Esophagus squamous epithelium (tissue), 5 donors: ENCODE results near the gene ASPRV1. TPM values are rescaled to one million over a fixed set of nuclear protein-coding genes. Genes with fewer than 3 reads are reported as not detected.

Source experiments
- DNase-seq: peaks from one replicate; lab custom pipeline; 2025; lab: John Stamatoyannopoulos, UW
- H3K27ac ChIP-seq, 4 donors: fragments of 200-600 bp; sonication (generic); one replicate each; pipeline ENCODE4 v1.5.1; 2016 to 2019; ENCODE audit warnings: mild to moderate bottlenecking in 1 of 4
- H3K27me3 ChIP-seq, 4 donors: fragments of 200-600 bp; sonication (generic); 1 replicate in 3 of 4; 2 replicates in 1 of 4; pipeline versions ENCODE4 v1.5.1 to v1.6.0; 2017 to 2021; ENCODE audit warnings: antibody characterized with exemption in 1 of 4
- H3K36me3 ChIP-seq, 3 donors: fragments of 200-600 bp; sonication (generic); one replicate each; pipeline ENCODE4 v1.5.1; 2016 to 2019
- H3K4me1 ChIP-seq, 3 donors: fragments of 200-600 bp; sonication (generic); one replicate each; pipeline ENCODE4 v1.5.1; 2017 to 2019
- H3K4me3 ChIP-seq, 4 donors: fragments of 200-600 bp; sonication (generic); 1 replicate in 3 of 4; 2 replicates in 1 of 4; pipeline ENCODE4 v1.5.1; 2016 to 2019; ENCODE audit warnings: mild to moderate bottlenecking in 2 of 4, moderate library complexity in 1 of 4
- H3K9me3 ChIP-seq, 3 donors: fragments of 200-600 bp; sonication (generic); one replicate each; pipeline ENCODE4 v1.5.1; 2016 to 2019
- POLR2A ChIP-seq, 4 donors: fragments of 450-650 bp; IDR thresholded peaks; one replicate each; pipeline ENCODE4 v1.6.1; 2017; ENCODE audit warnings: antibody characterized with exemption in 4 of 4, mild to moderate bottlenecking in 4 of 4, moderate library complexity in 3 of 4
- WGBS, 2 donors: methylation state at CpG; one replicate each; pipeline ENCODE4 v1.1.5; 2018; 5-methylcytosine and 5-hydroxymethylcytosine counted together
- intact Hi-C: fragments of 100-400 bp; cut with DNase I; formaldehyde crosslinking; loops from one replicate; pipeline ENCODE4 v1.15.0; 2022
- total RNA-seq, 4 donors: library from RNA; depleted of rRNA; stranded (reverse); fragments of >200 nt; gene quantifications; one replicate each; pipeline ENCODE4 v1.1.0, GENCODE V29; 2016
- TF ChIP-seq, protein P1 (sequence below), 6 experiments: fragments of 450-650 bp in 4 of 6; fragments of 200-600 bp in 2 of 6; sonication (generic) in 2 of 6; IDR thresholded peaks; one replicate each; pipeline ENCODE4 v1.5.1; 2016 to 2019; ENCODE audit warnings: antibody characterized with exemption in 6 of 6, mild to moderate bottlenecking in 4 of 6, moderate library complexity in 4 of 6
- donor health status: DM: yes; HTN: yes; CAD: no.

The ASPRV1 gene
- 1 to 10 TPM in 1 of 4 donors, under 1 TPM in 3; 0.18 to 1.5 (median 0.34) TPM for total RNA-seq

DNA sequence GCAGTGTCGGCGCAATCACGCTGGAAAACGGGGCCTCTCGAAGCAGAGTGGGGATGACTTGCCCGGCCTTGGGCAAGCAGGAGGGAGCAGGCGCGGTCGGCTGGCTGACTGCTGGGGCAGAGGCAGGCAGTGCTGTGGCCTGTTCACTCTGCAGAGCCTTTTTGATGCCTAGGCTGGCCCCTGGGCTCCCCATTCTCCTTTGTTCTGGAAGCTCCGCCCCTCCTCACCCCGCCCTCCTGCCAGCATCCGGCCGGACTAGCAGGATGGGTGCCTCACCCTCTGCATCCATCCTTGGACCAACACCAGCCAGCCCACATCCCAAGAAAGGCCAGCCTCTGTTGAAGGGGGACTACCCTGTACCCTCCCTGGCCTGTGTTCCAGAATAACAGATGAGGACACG is at the start of gene ASPRV1:
TSS of gene ASPRV1 (minus strand) at position 136 of the 400 bp plus-strand sequence. CDS start 195 bp downstream, outside the sequence.
- H3K27me3 ChIP-seq, result no peaks in the 10 kb centered on the region
- H3K4me3 ChIP-seq, result no peak within 1 kb of the TSS
- H3K27ac ChIP-seq, result no peak within 1 kb of the TSS
- intact Hi-C loops, result no loop called here
- H3K4me1 ChIP-seq, result peaks cover 0 to 8% (median 0%) of the 10 kb centered on the region in 3 donors
- DNase-seq, result no peak
- no peak for TF ChIP-seq POLR2A (IDR thresholded peaks at IDR 0.05)
- TF ChIP-seq, protein P1, sequence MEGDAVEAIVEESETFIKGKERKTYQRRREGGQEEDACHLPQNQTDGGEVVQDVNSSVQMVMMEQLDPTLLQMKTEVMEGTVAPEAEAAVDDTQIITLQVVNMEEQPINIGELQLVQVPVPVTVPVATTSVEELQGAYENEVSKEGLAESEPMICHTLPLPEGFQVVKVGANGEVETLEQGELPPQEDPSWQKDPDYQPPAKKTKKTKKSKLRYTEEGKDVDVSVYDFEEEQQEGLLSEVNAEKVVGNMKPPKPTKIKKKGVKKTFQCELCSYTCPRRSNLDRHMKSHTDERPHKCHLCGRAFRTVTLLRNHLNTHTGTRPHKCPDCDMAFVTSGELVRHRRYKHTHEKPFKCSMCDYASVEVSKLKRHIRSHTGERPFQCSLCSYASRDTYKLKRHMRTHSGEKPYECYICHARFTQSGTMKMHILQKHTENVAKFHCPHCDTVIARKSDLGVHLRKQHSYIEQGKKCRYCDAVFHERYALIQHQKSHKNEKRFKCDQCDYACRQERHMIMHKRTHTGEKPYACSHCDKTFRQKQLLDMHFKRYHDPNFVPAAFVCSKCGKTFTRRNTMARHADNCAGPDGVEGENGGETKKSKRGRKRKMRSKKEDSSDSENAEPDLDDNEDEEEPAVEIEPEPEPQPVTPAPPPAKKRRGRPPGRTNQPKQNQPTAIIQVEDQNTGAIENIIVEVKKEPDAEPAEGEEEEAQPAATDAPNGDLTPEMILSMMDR (IDR thresholded peaks at IDR 0.05), result no peak
- no peaks in the 10 kb centered on the region for H3K36me3 ChIP-seq
- WGBS, 2 donors, result 56 to 75% methylated on average over 1 to 4 of the region's 14 CpGs
- no peaks in the 10 kb centered on the region for H3K9me3 ChIP-seq

DNA sequence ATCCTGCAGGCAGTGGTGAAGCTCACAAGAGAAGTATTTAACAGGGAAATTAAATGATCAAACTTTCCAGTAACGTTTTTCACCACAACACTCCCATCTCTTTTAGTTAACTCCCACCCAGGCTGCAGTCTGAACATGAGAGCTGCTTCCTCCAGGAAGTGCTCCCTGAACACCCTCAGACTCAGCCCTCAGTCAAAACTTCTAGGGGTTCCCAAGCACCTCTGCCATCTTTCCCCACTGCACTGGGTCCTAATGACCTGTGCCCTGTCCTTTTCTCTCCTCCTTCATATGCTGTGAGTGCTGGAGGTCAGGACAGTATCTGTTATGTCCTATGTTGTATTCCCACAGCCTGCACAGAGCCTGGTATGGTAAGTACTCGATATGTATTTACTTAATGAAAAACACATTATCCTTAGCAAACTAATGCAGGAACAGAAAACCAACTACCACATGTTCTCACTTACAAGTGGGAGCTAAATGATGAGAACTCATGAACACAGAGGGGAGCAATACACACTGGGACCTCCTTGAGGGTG is 49.2 kb upstream of the ASPRV1 start:
- H3K36me3 ChIP-seq, result peaks cover 0 to under 1% (median 0%) of the 10 kb centered on the region in 3 donors
- H3K4me1 ChIP-seq, result peaks cover 0 to 22% (median 0%) of the 10 kb centered on the region in 3 donors
- intact Hi-C loops, result no loop called here
- H3K27ac ChIP-seq, result peak overlapping the region in 3 of 4 donors; percentile 49 to 70 (median 53)
- no peak for DNase-seq
- H3K9me3 ChIP-seq, result no peaks in the 10 kb centered on the region
- 64 to 69% methylated on average over 2 of the region's 2 CpGs for WGBS, 2 donors
- H3K4me3 ChIP-seq, result no peak overlapping the region
- TF ChIP-seq, protein P1 (IDR thresholded peaks at IDR 0.05), result no peak
- TF ChIP-seq POLR2A (IDR thresholded peaks at IDR 0.05), result no peak
- H3K27me3 ChIP-seq, result no peaks in the 10 kb centered on the region

DNA sequence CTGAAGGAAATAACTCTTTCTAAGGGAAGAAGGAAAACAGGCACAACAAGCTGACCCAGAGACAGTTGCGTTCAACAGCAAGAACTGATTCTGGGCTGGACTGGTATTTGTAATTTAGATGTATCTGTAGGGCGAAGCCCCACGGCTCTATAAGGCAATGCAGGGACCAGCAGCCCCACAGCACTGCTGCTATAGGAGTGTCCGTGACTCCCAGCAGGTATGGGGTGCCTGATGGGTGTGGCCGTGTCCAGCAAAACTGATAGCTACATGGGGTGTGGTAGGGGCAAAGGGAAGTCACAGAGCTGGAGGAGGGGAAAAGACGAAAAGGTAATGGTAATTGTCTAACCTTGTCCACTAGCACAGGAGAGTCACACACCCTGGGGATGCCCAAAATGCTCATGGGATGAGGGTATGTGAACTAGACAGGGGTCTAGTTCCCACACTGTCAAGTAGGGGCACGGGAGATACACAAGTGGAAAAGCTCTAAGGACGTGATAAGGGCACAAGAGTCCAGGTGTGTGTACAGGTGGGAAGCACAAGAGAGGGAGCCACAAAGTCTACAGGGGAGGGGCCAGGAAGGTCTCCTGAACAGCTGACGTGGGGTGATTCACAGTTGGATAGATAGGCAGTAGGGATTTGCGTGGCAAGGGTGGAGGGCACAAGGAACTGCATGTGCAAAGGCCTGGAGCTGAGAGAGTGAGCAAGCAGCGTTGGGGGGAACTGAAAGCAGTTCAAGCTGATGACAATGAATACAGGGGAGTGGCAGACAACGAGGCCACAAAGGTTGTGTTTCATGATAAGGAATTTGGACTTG is 48.5 kb upstream of the ASPRV1 start:
- WGBS, 2 donors, result 72 to 78% methylated on average over 12 of the region's 12 CpGs
- intact Hi-C loops, result no loop called here

DNA sequence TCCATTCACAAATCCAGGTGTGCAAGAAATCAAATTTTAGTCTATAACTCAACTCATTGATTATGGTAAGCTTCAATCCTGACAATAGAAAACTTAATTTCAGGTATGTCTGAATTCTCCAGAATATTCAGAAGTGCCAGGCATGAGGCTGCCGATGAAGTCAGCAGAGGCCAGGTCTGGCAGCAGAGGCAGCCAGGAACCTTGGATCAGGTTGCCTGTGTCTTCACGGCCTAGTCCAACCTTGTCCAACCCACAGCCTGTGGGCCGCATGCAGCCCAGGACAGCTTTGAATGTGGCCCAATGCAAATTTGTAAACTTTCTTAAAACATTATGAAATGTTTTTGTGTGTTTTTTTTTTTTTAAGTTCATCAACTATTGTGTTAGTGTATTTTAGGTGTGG is 46.9 kb upstream of the ASPRV1 start:
- TF ChIP-seq POLR2A (IDR thresholded peaks at IDR 0.05), result no peak
- TF ChIP-seq, protein P1 (IDR thresholded peaks at IDR 0.05), result no peak
- no peak overlapping the region for H3K4me3 ChIP-seq
- DNase-seq, result no peak
- H3K27ac ChIP-seq, result no peak overlapping the region
- intact Hi-C loops, result no loop called here
- no peaks in the 10 kb centered on the region for H3K27me3 ChIP-seq
- WGBS, 2 donors, result 94 to 100% methylated on average over 3 of the region's 3 CpGs
- no peaks in the 10 kb centered on the region for H3K36me3 ChIP-seq
- H3K9me3 ChIP-seq, result no peaks in the 10 kb centered on the region
- H3K4me1 ChIP-seq, result peaks cover 0 to 22% (median 0%) of the 10 kb centered on the region in 3 donors

More for the DNA sequence above, 48.5 kb upstream of the ASPRV1 start:
- no peak for DNase-seq
- Histone ChIP-seq H3K27me3 (no peaks in the 10 kb centered on the region), H3K36me3 (no peaks in the 10 kb centered on the region), H3K9me3 (no peaks in the 10 kb centered on the region), H3K27ac (peak overlapping the region; percentile 49 to 70 (median 52)), H3K4me1 (peaks cover 0 to 22% (median 0%) of the 10 kb centered on the region in 3 donors), H3K4me3 (no peak overlapping the region)
- TF ChIP-seq POLR2A (IDR thresholded peaks at IDR 0.05), result no peak
- TF ChIP-seq, protein P1 (IDR thresholded peaks at IDR 0.05), result no peak

DNA sequence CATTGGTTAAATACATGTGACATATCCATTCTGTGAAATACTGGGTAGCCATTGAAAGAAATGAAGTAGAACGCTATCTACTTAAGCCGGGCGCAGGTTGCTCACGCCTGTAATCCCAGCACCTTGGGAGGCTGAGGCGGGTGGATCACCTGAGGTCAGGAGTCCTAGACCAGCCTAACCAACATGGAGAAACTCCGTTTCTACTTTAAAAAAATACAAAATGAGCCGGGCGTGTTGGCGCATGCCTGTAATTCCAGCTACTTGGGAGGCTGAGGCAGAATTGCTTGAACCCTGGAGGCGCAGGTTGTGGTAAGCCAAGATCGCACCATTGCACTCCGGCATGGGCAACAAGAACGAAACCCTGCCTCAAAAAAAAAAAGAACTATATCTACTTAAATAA is 45.7 kb upstream of the ASPRV1 start:
- H3K27me3 ChIP-seq, result no peaks in the 10 kb centered on the region
- no peaks in the 10 kb centered on the region for H3K9me3 ChIP-seq
- intact Hi-C loops, result no loop called here
- no peak overlapping the region for H3K4me3 ChIP-seq
- DNase-seq, result no peak
- no peaks in the 10 kb centered on the region for H3K36me3 ChIP-seq
- no peak for TF ChIP-seq POLR2A (IDR thresholded peaks at IDR 0.05)
- TF ChIP-seq, protein P1 (IDR thresholded peaks at IDR 0.05), result no peak
- H3K4me1 ChIP-seq, result peaks cover 0 to 22% (median 0%) of the 10 kb centered on the region in 3 donors
- H3K27ac ChIP-seq, result no peak overlapping the region
- WGBS, 2 donors, result 86 to 87% methylated on average over 13 of the region's 13 CpGs
